ENCODE results near the gene INPP4A.

INPP4A gene

DNA sequence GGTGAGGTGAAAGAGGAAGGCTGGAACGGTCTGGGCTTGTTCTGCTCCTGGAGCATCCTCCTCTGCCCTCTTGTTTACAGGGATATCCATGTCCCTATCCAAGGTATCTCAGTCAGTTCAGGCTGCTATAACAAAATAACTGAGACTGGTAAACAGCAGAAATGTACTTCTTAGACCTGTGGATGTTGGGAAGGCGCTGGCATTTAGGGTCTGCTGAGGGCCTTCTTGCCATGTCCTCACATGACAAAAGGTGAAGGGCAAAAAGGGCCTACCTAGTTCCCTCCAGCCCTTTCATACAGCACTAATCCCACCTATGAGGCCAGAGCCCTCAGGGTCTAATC is 65.6 kb downstream of the INPP4A start:
- TF ChIP-seq, protein P1, sequence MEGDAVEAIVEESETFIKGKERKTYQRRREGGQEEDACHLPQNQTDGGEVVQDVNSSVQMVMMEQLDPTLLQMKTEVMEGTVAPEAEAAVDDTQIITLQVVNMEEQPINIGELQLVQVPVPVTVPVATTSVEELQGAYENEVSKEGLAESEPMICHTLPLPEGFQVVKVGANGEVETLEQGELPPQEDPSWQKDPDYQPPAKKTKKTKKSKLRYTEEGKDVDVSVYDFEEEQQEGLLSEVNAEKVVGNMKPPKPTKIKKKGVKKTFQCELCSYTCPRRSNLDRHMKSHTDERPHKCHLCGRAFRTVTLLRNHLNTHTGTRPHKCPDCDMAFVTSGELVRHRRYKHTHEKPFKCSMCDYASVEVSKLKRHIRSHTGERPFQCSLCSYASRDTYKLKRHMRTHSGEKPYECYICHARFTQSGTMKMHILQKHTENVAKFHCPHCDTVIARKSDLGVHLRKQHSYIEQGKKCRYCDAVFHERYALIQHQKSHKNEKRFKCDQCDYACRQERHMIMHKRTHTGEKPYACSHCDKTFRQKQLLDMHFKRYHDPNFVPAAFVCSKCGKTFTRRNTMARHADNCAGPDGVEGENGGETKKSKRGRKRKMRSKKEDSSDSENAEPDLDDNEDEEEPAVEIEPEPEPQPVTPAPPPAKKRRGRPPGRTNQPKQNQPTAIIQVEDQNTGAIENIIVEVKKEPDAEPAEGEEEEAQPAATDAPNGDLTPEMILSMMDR (IDR thresholded peaks at IDR 0.05; ENCODE audit: control insufficient read depth, insufficient read depth, low read depth, low read length, missing control alignments) = no peak
- no peak overlapping the region for H3K4me3 ChIP-seq (ENCODE audit: control insufficient read depth, low read depth, low read length)
- no peak for DNase-seq (ENCODE audit: low read depth)

DNA sequence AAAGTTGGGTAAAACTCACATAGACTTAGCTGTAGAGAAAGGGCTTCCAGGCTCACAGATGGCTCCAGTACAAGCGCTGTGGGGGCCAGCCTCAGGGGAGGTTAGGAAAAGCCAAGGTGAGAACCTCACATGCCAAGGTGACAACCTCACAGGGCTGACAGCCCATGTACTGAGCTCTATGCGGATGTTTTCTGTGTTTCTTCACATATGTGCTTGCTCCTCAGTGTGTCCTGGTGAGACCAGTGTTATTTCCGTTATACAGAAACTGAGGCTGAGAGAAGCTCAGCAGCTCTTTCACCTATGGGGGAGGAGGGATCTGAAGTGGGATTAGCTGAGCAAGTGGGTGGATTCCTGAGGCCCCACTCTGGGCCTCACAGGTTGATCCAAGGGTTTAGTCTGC is 67.3 kb downstream of the INPP4A start:
- TF ChIP-seq, protein P1 (IDR thresholded peaks at IDR 0.05; ENCODE audit: control insufficient read depth, insufficient read depth, low read depth, low read length, missing control alignments) = no peak
- DNase-seq (ENCODE audit: low read depth) = no peak
- no peak overlapping the region for H3K4me3 ChIP-seq (ENCODE audit: control insufficient read depth, low read depth, low read length)

DNA sequence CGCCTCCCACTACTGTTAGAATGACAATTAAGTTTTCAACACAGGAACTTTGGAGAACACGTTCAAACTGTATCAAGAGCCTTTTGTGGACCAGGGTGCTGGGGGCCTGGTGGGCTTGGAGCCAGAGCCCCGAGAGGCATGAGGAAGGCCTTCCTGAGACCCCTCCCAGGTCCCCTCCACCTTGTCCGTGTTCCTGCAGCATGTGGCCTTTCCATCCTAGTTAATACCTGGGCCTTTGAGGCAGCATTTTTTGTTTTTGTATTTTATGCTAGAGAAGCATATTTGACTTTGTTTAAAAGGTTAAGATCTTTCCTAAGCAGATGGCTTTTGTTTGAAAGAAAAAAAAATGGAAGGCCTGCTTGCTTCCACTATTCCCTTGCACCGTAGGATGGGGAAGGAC is 68.0 kb downstream of the INPP4A start:
- TF ChIP-seq, protein P1 (IDR thresholded peaks at IDR 0.05; ENCODE audit: control insufficient read depth, insufficient read depth, low read depth, low read length, missing control alignments) = no peak
- DNase-seq (ENCODE audit: low read depth) = no peak
- no peak overlapping the region for H3K4me3 ChIP-seq (ENCODE audit: control insufficient read depth, low read depth, low read length)

DNA sequence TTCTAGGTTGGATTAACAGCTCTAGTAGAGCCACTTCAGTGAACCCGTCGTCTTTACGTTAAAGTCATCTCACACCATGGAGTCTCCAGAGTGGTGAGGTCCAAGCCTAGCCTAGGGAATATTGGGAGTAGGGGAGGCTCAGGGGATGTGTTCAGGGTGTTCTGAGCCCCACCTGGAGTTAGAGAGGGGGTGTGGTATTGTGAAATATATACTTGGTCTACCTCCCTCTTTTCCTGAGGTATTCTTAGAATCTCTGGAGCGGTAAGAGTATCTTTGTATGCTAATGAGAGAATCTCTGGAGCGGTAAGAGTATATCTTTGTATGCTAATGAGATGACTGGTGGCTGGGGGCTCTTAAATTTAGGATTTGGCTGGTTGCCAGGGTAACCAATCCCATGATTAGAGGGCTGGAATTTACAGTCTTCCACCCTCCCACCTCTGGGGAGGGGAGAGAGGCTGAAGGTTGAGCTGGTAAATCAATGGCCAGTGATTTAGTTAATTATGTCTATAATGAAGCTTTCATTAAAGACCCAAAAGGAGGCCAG is 69.5 kb downstream of the INPP4A start:
- DNase-seq (ENCODE audit: low read depth) = no peak
- TF ChIP-seq, protein P1 (IDR thresholded peaks at IDR 0.05; ENCODE audit: control insufficient read depth, insufficient read depth, low read depth, low read length, missing control alignments) = no peak
- no peak overlapping the region for H3K4me3 ChIP-seq (ENCODE audit: control insufficient read depth, low read depth, low read length)

DNA sequence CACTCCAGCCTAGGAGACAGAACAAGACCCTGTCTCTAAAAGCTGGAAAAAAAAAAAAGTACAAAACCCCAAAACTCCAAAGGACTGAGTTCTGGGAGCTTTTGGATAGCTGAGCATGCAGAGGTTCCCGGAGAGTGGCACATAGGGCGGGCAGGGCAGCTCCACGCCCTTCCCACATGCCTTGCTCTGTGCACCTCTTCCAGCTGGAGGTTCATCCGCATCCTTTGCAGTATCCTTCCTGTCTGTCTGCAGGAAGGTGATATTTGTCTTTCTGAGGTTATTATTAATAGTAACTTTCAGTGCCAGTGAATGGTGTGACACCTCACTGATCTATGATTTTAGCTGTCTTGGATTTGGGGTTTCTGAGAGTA is 70.2 kb downstream of the INPP4A start:
- DNase-seq (ENCODE audit: low read depth) = no peak
- H3K4me3 ChIP-seq (ENCODE audit: control insufficient read depth, low read depth, low read length) = no peak overlapping the region
- TF ChIP-seq, protein P1 (IDR thresholded peaks at IDR 0.05; ENCODE audit: control insufficient read depth, insufficient read depth, low read depth, low read length, missing control alignments) = no peak

DNA sequence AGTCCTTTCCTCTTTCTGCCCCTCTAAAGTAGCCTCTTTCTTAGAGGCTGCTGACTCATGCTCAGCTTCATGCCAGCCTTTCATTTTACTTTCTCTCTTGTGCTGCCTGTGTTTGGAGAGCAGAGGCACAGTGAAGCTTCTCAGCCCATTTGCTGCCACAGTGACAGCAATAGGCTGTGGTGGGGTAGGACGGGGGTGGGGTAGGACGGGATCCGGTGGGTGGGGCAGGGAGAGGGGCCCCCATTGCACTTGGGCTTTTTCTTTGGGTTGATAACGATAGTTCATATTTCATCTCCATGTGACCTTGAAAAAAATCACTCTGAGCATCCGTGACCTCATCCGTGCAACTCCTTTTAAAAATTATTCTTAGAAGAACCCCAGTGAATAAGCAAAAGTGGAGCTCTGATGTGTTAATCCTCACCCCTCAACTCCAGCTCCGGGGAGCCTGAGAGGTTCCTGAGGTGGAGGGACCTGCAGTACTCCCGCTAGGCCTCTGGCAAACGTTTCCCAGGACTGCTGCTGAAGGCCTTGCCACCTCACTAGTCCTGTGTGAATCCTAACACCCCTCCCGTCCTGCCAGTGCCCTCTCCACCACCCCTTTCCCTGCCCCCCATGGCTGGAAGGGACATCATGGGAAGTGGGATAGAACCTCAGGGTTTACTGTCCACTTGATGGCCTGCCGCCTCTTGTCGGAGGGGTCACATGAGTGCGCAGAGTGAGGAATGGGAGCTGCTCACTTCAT is 70.8 kb downstream of the INPP4A start:
- no peak for DNase-seq (ENCODE audit: low read depth)
- H3K4me3 ChIP-seq (ENCODE audit: control insufficient read depth, low read depth, low read length) = no peak overlapping the region
- TF ChIP-seq, protein P1 (IDR thresholded peaks at IDR 0.05; ENCODE audit: control insufficient read depth, insufficient read depth, low read depth, low read length, missing control alignments) = no peak

All from AG09309 (cell line).